H1 (cell line): ENCODE results near the gene MYO7B. TPM values are rescaled to one million over a fixed set of nuclear protein-coding genes. Genes with fewer than 3 reads are reported as not detected.

ENCODE experiments used
- CTCF ChIA-PET: fragments of 300-600 bp; sonication (Branson Sonifier 250); formaldehyde crosslinking; loops from one replicate; lab custom pipeline; 2021; ENCODE audit not compliant: partially characterized antibody; lab: Charles Lee
- POLR2A ChIA-PET: fragments of 300-600 bp; sonication (Branson Sonifier 250); formaldehyde crosslinking; loops from one replicate; lab custom pipeline; 2021; ENCODE audit warnings: inconsistent platforms; ENCODE audit not compliant: partially characterized antibody; lab: Charles Lee
- DNase-seq, 2 experiments: peaks; one replicate each; pipeline versions ENCODE4 v3.0.0 to v3.0.0-alpha.2; 2010 to 2022; ENCODE audit warnings: low spot score in 2 of 2, low read depth in 1 of 2, mixed read lengths in 1 of 2
- FAIRE-seq: peaks from 2 replicates; lab custom pipeline; 2011; peaks lifted over from hg19 to GRCh38; lab: Jason Lieb, UNC
- H2AFZ ChIP-seq: 2 replicates; pipeline ENCODE4 v1.8.1; 2012; ENCODE audit warnings: low read length, inconsistent platforms
- H2AK5ac ChIP-seq: 2 replicates; pipeline ENCODE4 v1.6.1; 2013; ENCODE audit warnings: low read depth, low read length
- H2BK120ac ChIP-seq: replicated peaks from 2 replicates; pipeline ENCODE3; 2013; ENCODE audit warnings: low read depth, low read length, inconsistent platforms
- H2BK12ac ChIP-seq: 2 replicates; pipeline ENCODE4 v1.6.1; 2013; ENCODE audit warnings: low read depth, low read length
- H2BK15ac ChIP-seq: 2 replicates; pipeline ENCODE4 v1.6.1; 2013; ENCODE audit warnings: low read length
- H2BK20ac ChIP-seq: 2 replicates; pipeline ENCODE4 v1.6.1; 2013; ENCODE audit warnings: low read length
- H2BK5ac ChIP-seq: 2 replicates; pipeline ENCODE4 v1.6.1; 2013; ENCODE audit warnings: low read depth, low read length
- H3K14ac ChIP-seq: 2 replicates; pipeline ENCODE4 v1.6.1; 2013; ENCODE audit warnings: inconsistent platforms; ENCODE audit not compliant: insufficient read length
- H3K18ac ChIP-seq: 2 replicates; pipeline ENCODE4 v1.6.1; 2013; ENCODE audit warnings: low read length; ENCODE audit errors: extremely low read depth
- H3K23ac ChIP-seq: 2 replicates; pipeline ENCODE4 v1.6.1; 2013; ENCODE audit warnings: inconsistent platforms; ENCODE audit not compliant: insufficient read length
- H3K23me2 ChIP-seq: 2 replicates; pipeline ENCODE4 v1.6.1; 2013; ENCODE audit warnings: low read depth, low read length
- H3K27ac ChIP-seq: 2 replicates; pipeline ENCODE4 v1.6.1; 2011; ENCODE audit warnings: low read depth, low read length, inconsistent platforms
- H3K27me3 ChIP-seq, 4 experiments: replicated peaks in 1 of 4; 1 replicate in 1 of 4; 2 replicates in 3 of 4; pipeline versions ENCODE4 v1.6.1 to v1.8.1; 2011 to 2013; ENCODE audit warnings: low read length in 3 of 4, mild to moderate bottlenecking in 3 of 4, inconsistent platforms in 2 of 4, mixed read lengths in 2 of 4, moderate library complexity in 1 of 4; ENCODE audit not compliant: control insufficient read depth in 3 of 4, insufficient read depth in 3 of 4; ENCODE audit errors: extremely low read depth in 1 of 4
- H3K36me3 ChIP-seq, 4 experiments: 2 replicates each; pipeline versions ENCODE4 v1.6.1 to v1.8.1; 2011 to 2013; ENCODE audit warnings: mild to moderate bottlenecking in 4 of 4, low read length in 3 of 4, moderate library complexity in 2 of 4, control low read depth in 1 of 4, inconsistent platforms in 1 of 4; ENCODE audit not compliant: insufficient read depth in 4 of 4, control insufficient read depth in 2 of 4
- H3K4ac ChIP-seq: replicated peaks from 2 replicates; pipeline ENCODE3; 2013; ENCODE audit warnings: low read length, low read depth, mixed read lengths, inconsistent platforms; ENCODE audit not compliant: insufficient read length
- H3K4me1 ChIP-seq, 4 experiments: replicated peaks in 1 of 4; 1 replicate in 1 of 4; 2 replicates in 3 of 4; pipeline versions ENCODE4 v1.6.1 to v1.8.1; 2011 to 2013; ENCODE audit warnings: low read length in 3 of 4, inconsistent platforms in 2 of 4, mixed read lengths in 1 of 4; ENCODE audit not compliant: insufficient read depth in 4 of 4, control insufficient read depth in 3 of 4
- H3K4me2 ChIP-seq, 2 experiments: 2 replicates each; pipeline versions ENCODE4 v1.6.1 to v1.8.1; 2011 to 2013; ENCODE audit warnings: low read depth in 2 of 2, low read length in 2 of 2, control low read depth in 1 of 2, inconsistent platforms in 1 of 2, mild to moderate bottlenecking in 1 of 2; ENCODE audit not compliant: insufficient read depth in 1 of 2
- H3K4me3 ChIP-seq, 4 experiments: fragments of 200-600, 300-600 bp in 1 of 4; sonication (generic), shearing (Covaris generic), sonication (Bioruptor Twin) in 1 of 4; 2 replicates each; pipeline versions ENCODE4 v1.5.1 to v1.8.1; 2011 to 2016; ENCODE audit warnings: low read length in 4 of 4, low read depth in 3 of 4, control low read depth in 2 of 4, inconsistent platforms in 2 of 4, mild to moderate bottlenecking in 2 of 4, mixed read lengths in 1 of 4, moderate library complexity in 1 of 4; ENCODE audit not compliant: insufficient read depth in 2 of 4; ENCODE audit errors: extremely low read depth in 1 of 4
- H3K56ac ChIP-seq: replicated peaks from 2 replicates; pipeline ENCODE3; 2013; ENCODE audit warnings: low read depth, mild to moderate bottlenecking, mixed read lengths, low read length, inconsistent platforms; ENCODE audit not compliant: insufficient read length
- H3K79me1 ChIP-seq: 2 replicates; pipeline ENCODE4 v1.6.1; 2013; ENCODE audit warnings: low read depth, low read length, control low read depth
- H3K79me2 ChIP-seq, 2 experiments: 2 replicates each; pipeline versions ENCODE4 v1.6.1 to v1.8.1; 2012 to 2013; ENCODE audit warnings: low read length in 2 of 2, mild to moderate bottlenecking in 2 of 2, inconsistent platforms in 1 of 2; ENCODE audit not compliant: insufficient read depth in 2 of 2, control insufficient read depth in 1 of 2
- H3K9ac ChIP-seq, 4 experiments: replicated peaks in 1 of 4; 1 replicate in 1 of 4; 2 replicates in 3 of 4; pipeline versions ENCODE4 v1.6.1 to v1.8.1; 2011 to 2013; ENCODE audit warnings: low read depth in 3 of 4, low read length in 3 of 4, control low read depth in 2 of 4, mild to moderate bottlenecking in 2 of 4, moderate library complexity in 2 of 4, inconsistent platforms in 1 of 4; ENCODE audit errors: extremely low read depth in 1 of 4
- H3K9me3 ChIP-seq, 2 experiments: 2 replicates each; pipeline versions ENCODE4 v1.6.1 to v1.8.1; 2012 to 2013; ENCODE audit warnings: mild to moderate bottlenecking in 2 of 2, moderate library complexity in 2 of 2, control low read depth in 1 of 2, inconsistent platforms in 1 of 2, low read depth in 1 of 2, low read length in 1 of 2, mixed read lengths in 1 of 2; ENCODE audit not compliant: insufficient read depth in 2 of 2
- H4K20me1 ChIP-seq, 2 experiments: replicated peaks in 1 of 2; 2 replicates each; pipeline versions ENCODE3 to v1.8.1; 2011 to 2013; ENCODE audit warnings: inconsistent platforms in 2 of 2, low read length in 2 of 2, mild to moderate bottlenecking in 1 of 2; ENCODE audit not compliant: insufficient read depth in 2 of 2, control insufficient read depth in 1 of 2
- H4K5ac ChIP-seq: 2 replicates; pipeline ENCODE4 v1.6.1; 2013; ENCODE audit warnings: low read length, low read depth, mixed read lengths, inconsistent platforms; ENCODE audit not compliant: insufficient read length
- H4K8ac ChIP-seq: 2 replicates; pipeline ENCODE4 v1.8.0; 2013; ENCODE audit warnings: mild to moderate bottlenecking, moderate library complexity, low read length, inconsistent platforms; ENCODE audit not compliant: insufficient read depth; ENCODE audit errors: extremely low read depth
- H4K91ac ChIP-seq: replicated peaks from 2 replicates; pipeline ENCODE3; 2013; ENCODE audit warnings: low read length, mixed read lengths, inconsistent platforms; ENCODE audit not compliant: insufficient read length
- RNF2 ChIP-seq: fragments of 200-900, 300-1000 bp; sonication (generic); IDR thresholded peaks from 2 replicates; pipeline ENCODE4 v1.7.1; 2016; ENCODE audit warnings: borderline replicate concordance, low read depth, mild to moderate bottlenecking, antibody characterized with exemption, low read length; ENCODE audit not compliant: poor library complexity, severe bottlenecking; ENCODE audit errors: missing control alignments
- ZNF274 ChIP-seq: IDR thresholded peaks from 2 replicates; pipeline ENCODE4 v1.7.0; 2012; ENCODE audit warnings: low read length, borderline replicate concordance; ENCODE audit errors: extremely low read depth
- WGBS, 2 experiments: shearing (Covaris generic) in 1 of 2; methylation state at CpG; one replicate each; pipeline versions ENCODE4 v1.1.6 to v1.1.7; 2013 to 2015; ENCODE audit warnings: low lambda C conversion rate in 2 of 2, mixed read lengths in 2 of 2, inconsistent platforms in 1 of 2, low coverage in 1 of 2, missing lambda C conversion rate in 1 of 2; ENCODE audit not compliant: insufficient replicate concordance in 2 of 2, insufficient coverage in 1 of 2, insufficient read length in 1 of 2; ENCODE audit errors: extremely low coverage in 1 of 2, missing lambda C conversion rate in 1 of 2; 5-methylcytosine and 5-hydroxymethylcytosine counted together
- polyA plus RNA-seq, 7 experiments: library from polyadenylated mRNA; depleted of rRNA in 3 of 7; stranded (reverse) in 5 of 7; unstranded in 2 of 7; fragments of >200 nt in 5 of 7; fragments of 200-250 nt in 2 of 7; gene quantifications; 1 replicate in 5 of 7; 2 replicates in 1 of 7; 4 replicates in 1 of 7; pipeline versions ENCODE4 v1.2.1 to v1.2.3, GENCODE V29; 2011 to 2013; ENCODE audit warnings: missing spikeins in 2 of 7, mixed read lengths in 2 of 7
- total RNA-seq: library from RNA; stranded (reverse); fragmentation: NEBNext Ultra II Directional; extraction: Animal tissue kit (Norgen Biotek cat#: 25700); gene quantifications from 2 replicates; pipeline ENCODE4 v1.2.1, GENCODE V29; 2021

Gene MYO7B
- total and polyA plus RNA-seq, 2 of the 8 experiments (the other 6 are each of a cell fraction or from before 2014, with no cell fraction given) = not detected

DNA sequence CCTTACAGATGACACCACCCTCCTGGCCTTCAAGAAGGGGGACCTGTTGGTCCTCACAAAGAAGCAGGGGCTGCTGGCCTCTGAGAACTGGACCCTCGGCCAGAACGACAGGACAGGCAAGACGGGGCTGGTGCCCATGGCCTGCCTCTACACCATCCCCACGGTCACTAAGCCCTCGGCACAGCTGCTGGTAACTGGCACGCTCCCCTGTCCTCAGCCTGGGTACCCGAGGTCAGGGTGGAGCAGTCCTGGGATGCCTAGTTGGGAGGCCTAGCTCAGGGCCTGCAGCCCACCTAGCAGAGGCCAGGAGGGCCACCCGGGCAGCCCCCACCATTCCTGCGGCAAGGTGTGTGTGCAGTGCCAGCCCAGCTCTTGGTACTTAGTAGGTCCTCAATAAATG, 94.2 kb downstream of the MYO7B start:
- ChIA-PET POLR2A (no interaction called here), CTCF (interaction anchor here (1.1 to 6.4 kb wide), 4 partner anchors 10 to 23 kb away, joined by 3 to 50 read pairs (median 3); no protein-coding TSS in a partner anchor)
- no peak overlapping the region for H3K9ac ChIP-seq
- no peak overlapping the region for H2BK120ac ChIP-seq
- no peaks in the 10 kb centered on the region for H3K36me3 ChIP-seq
- H4K5ac ChIP-seq = no peak overlapping the region
- no peaks in the 10 kb centered on the region for H3K4me1 ChIP-seq
- no peak for DNase-seq
- H3K4ac ChIP-seq = no peak overlapping the region
- H3K56ac ChIP-seq = no peak overlapping the region
- TF ChIP-seq ZNF274 (no peak), RNF2 (no peak)
- TF ChIP-seq, all 59 proteins: peak for 0
- no peak overlapping the region for H2AK5ac ChIP-seq
- no peaks in the 10 kb centered on the region for H3K9me3 ChIP-seq
- H3K18ac ChIP-seq = no peak overlapping the region
- no peaks in the 10 kb centered on the region for H3K27me3 ChIP-seq
- H3K23me2 ChIP-seq = no peaks in the 10 kb centered on the region
- 90% methylated on average over 9 of the region's 9 CpGs; no CpG with 5 or more reads in 1 of the 2 experiments for WGBS, 2 experiments
- no peak overlapping the region for H2BK12ac ChIP-seq
- no peak overlapping the region for H3K4me3 ChIP-seq
- no peak overlapping the region for H2BK15ac ChIP-seq
- no peak overlapping the region for H2BK20ac ChIP-seq
- no peak overlapping the region for H2BK5ac ChIP-seq
- H4K8ac ChIP-seq = no peak overlapping the region
- no peak for FAIRE-seq
- H3K79me2 ChIP-seq = no peaks in the 10 kb centered on the region
- no peaks in the 10 kb centered on the region for H3K79me1 ChIP-seq
- no peak overlapping the region for H3K27ac ChIP-seq
- no peak overlapping the region for H3K23ac ChIP-seq
- H3K4me2 ChIP-seq = no peak overlapping the region
- no peak overlapping the region for H4K91ac ChIP-seq
- no peak overlapping the region for H2AFZ ChIP-seq
- no peaks in the 10 kb centered on the region for H4K20me1 ChIP-seq
- H3K14ac ChIP-seq = no peak overlapping the region
